Adipocyte (in vitro differentiated cells): Measurements from ENCODE around the gene EMC6.
"Not testable (repeated sequence)": the region's sequence is repeated elsewhere in the genome, so short reads cannot be mapped to it uniquely, and the experiment has no call there.

Experiments used
- DNase-seq: peaks from one replicate; pipeline ENCODE4 v3.0.0-alpha.2; 2015; ENCODE audit warnings: low read depth
- H3K27me3 ChIP-seq: replicated peaks from 2 replicates; pipeline ENCODE4 v1.7.0; 2013; ENCODE audit warnings: mild to moderate bottlenecking, low read length, moderate library complexity; ENCODE audit not compliant: control insufficient read depth, insufficient read depth
- H3K36me3 ChIP-seq: 2 replicates; pipeline ENCODE4 v1.7.0; 2013; ENCODE audit warnings: low read length, mild to moderate bottlenecking, moderate library complexity; ENCODE audit not compliant: control insufficient read depth, insufficient read depth, severe bottlenecking
- H3K4me1 ChIP-seq: 2 replicates; pipeline ENCODE4 v1.7.0; 2013; ENCODE audit warnings: mild to moderate bottlenecking, low read length, moderate library complexity; ENCODE audit not compliant: control insufficient read depth, insufficient read depth
- H3K4me3 ChIP-seq: 2 replicates; pipeline ENCODE4 v1.7.0; 2013; ENCODE audit warnings: mild to moderate bottlenecking, low read length, moderate library complexity
- H3K9ac ChIP-seq: 2 replicates; pipeline ENCODE4 v1.7.0; 2013; ENCODE audit warnings: mild to moderate bottlenecking, low read length, moderate library complexity
- H3K9me3 ChIP-seq: 2 replicates; pipeline ENCODE4 v1.7.0; 2013; ENCODE audit warnings: mild to moderate bottlenecking, low read length, moderate library complexity; ENCODE audit not compliant: control insufficient read depth

Gene EMC6

GRCh38 chr17:3695723-3696411, 27.3 kb downstream of the EMC6 start, which contains the start of gene P2RX5:
TSS of gene P2RX5 (minus strand) at chr17:3696155. CDS start at chr17:3696005, 150 bp downstream.
- peaks cover 12% of the 10 kb centered on the region for H3K9me3 ChIP-seq
- H3K27me3 ChIP-seq: peaks cover 10% of the 10 kb centered on the region
- peak; percentile 41 for DNase-seq
- H3K36me3 ChIP-seq: no peaks in the 10 kb centered on the region
- H3K4me1 ChIP-seq: peaks cover 4% of the 10 kb centered on the region
- H3K4me3 ChIP-seq: peak within 1 kb of the TSS; percentile 78
- no peak within 1 kb of the TSS for H3K9ac ChIP-seq

- DNase-seq: no peak
- H3K9ac ChIP-seq: no peak overlapping the region
- H3K4me3 ChIP-seq: no peak overlapping the region
- no peaks in the 10 kb centered on the region for H3K36me3 ChIP-seq
- peaks cover 12% of the 10 kb centered on the region for H3K9me3 ChIP-seq
- no peaks in the 10 kb centered on the region for H3K27me3 ChIP-seq
- H3K4me1 ChIP-seq: peaks cover 4% of the 10 kb centered on the region
Observed at GRCh38 chr17:3697103-3697476, 28.5 kb downstream of the EMC6 start.

GRCh38 chr17:3698139-3698538, 29.5 kb downstream of the EMC6 start:
- no peak overlapping the region for H3K4me3 ChIP-seq
- H3K36me3 ChIP-seq: no peaks in the 10 kb centered on the region
- DNase-seq: no peak
- H3K27me3 ChIP-seq: no peaks in the 10 kb centered on the region
- H3K9me3 ChIP-seq: peaks cover 12% of the 10 kb centered on the region
- peaks cover 4% of the 10 kb centered on the region for H3K4me1 ChIP-seq
- H3K9ac ChIP-seq: no peak overlapping the region

- no peak for DNase-seq
- Histone ChIP-seq H3K9me3 (peaks cover 12% of the 10 kb centered on the region), H3K4me3 (no peak overlapping the region)
Observed at GRCh38 chr17:3699951-3700350, 31.3 kb downstream of the EMC6 start.

GRCh38 chr17:3702041-3702539, 33.5 kb downstream of the EMC6 start:
- not testable (repeated sequence) for DNase-seq, H3K4me3 ChIP-seq, H3K4me1 ChIP-seq, H3K27me3 ChIP-seq, H3K9ac ChIP-seq, H3K36me3 ChIP-seq
- H3K9me3 ChIP-seq: peaks cover 12% of the 10 kb centered on the region

More at GRCh38 chr17:3699951-3700350, 31.3 kb downstream of the EMC6 start:
- H3K36me3 ChIP-seq: no peaks in the 10 kb centered on the region
- no peaks in the 10 kb centered on the region for H3K27me3 ChIP-seq
- H3K9ac ChIP-seq: no peak overlapping the region
- H3K4me1 ChIP-seq: peaks cover 4% of the 10 kb centered on the region

- no peaks in the 10 kb centered on the region for H3K36me3 ChIP-seq
- H3K9ac ChIP-seq: no peak overlapping the region
- DNase-seq: no peak
- H3K27me3 ChIP-seq: no peaks in the 10 kb centered on the region
- no peaks in the 10 kb centered on the region for H3K4me1 ChIP-seq
- no peaks in the 10 kb centered on the region for H3K9me3 ChIP-seq
- H3K4me3 ChIP-seq: no peak overlapping the region
Observed at GRCh38 chr17:3704931-3705717, 36.5 kb downstream of the EMC6 start.

GRCh38 chr17:3705718-3705984, 37.0 kb downstream of the EMC6 start:
- not testable (repeated sequence) for H3K4me1 ChIP-seq, H3K9me3 ChIP-seq, H3K27me3 ChIP-seq, DNase-seq, H3K9ac ChIP-seq, H3K4me3 ChIP-seq, H3K36me3 ChIP-seq

- Histone ChIP-seq H3K9ac (no peak overlapping the region), H3K4me1 (peaks cover 5% of the 10 kb centered on the region), H3K4me3 (no peak overlapping the region), H3K36me3 (peaks cover 7% of the 10 kb centered on the region), H3K9me3 (no peaks in the 10 kb centered on the region), H3K27me3 (no peaks in the 10 kb centered on the region)
- no peak for DNase-seq
Observed at GRCh38 chr17:3708366-3708765, 39.8 kb downstream of the EMC6 start.

- Histone ChIP-seq H3K4me1 (peaks cover 5% of the 10 kb centered on the region), H3K27me3 (no peaks in the 10 kb centered on the region), H3K9me3 (no peaks in the 10 kb centered on the region), H3K4me3 (no peak overlapping the region), H3K9ac (no peak overlapping the region), H3K36me3 (peaks cover 24% of the 10 kb centered on the region)
- DNase-seq: peak; percentile 8
Observed at GRCh38 chr17:3710951-3711383, 42.4 kb downstream of the EMC6 start.

- Histone ChIP-seq H3K4me3 (no peak overlapping the region), H3K27me3 (no peaks in the 10 kb centered on the region), H3K9ac (no peak overlapping the region), H3K9me3 (no peaks in the 10 kb centered on the region), H3K4me1 (peaks cover 5% of the 10 kb centered on the region), H3K36me3 (peaks cover 43% of the 10 kb centered on the region)
- DNase-seq: no peak
Observed at GRCh38 chr17:3712811-3713463, 44.3 kb downstream of the EMC6 start.

GRCh38 chr17:3715296-3715695, 46.7 kb downstream of the EMC6 start:
- no peaks in the 10 kb centered on the region for H3K27me3 ChIP-seq
- no peak overlapping the region for H3K9ac ChIP-seq
- no peak for DNase-seq
- H3K9me3 ChIP-seq: no peaks in the 10 kb centered on the region
- H3K4me1 ChIP-seq: peaks cover 25% of the 10 kb centered on the region
- peaks cover 52% of the 10 kb centered on the region for H3K36me3 ChIP-seq
- H3K4me3 ChIP-seq: no peak overlapping the region
